GM12878 (cell line): ENCODE measurements around the gene ITPR2. TPM values are rescaled to one million over a fixed set of nuclear protein-coding genes. Genes with fewer than 3 reads are reported as not detected.

Experiments used
- ATAC-seq: fragments of 200-7000 bp; cut with Tn5 transposase; 3 replicates; pipeline ENCODE4 v1.9.1; 2020; ENCODE audit warnings: mild to moderate bottlenecking, moderate library complexity
- BruUV-seq: library from RNA; stranded (reverse); fragments of 400-500 nt; replicated peaks from 2 replicates; lab custom pipeline; 2021; lab: Mats Ljungman, UMichigan
- CTCF ChIA-PET: fragments of 300-600 bp; sonication (Branson Sonifier 250); formaldehyde crosslinking; extraction: SDS; loops from one replicate; lab custom pipeline; 2021; ENCODE audit warnings: inconsistent platforms; lab: Yijun Ruan, JAX
- POLR2A ChIA-PET: fragments of 350-600 bp; formaldehyde crosslinking; extraction: SDS; loops from one replicate; lab custom pipeline; 2021; ENCODE audit warnings: inconsistent platforms; lab: Charles Lee
- RAD21 ChIA-PET: fragments of 300-600 bp; sonication (Branson Sonifier 250); formaldehyde crosslinking; loops from one replicate; lab custom pipeline; 2023; ENCODE audit warnings: antibody characterized with exemption; ENCODE audit not compliant: unreplicated experiment; lab: Charles Lee
- SMC1A ChIA-PET: fragments of 300-600 bp; sonication (Branson Sonifier 250); formaldehyde crosslinking; loops from one replicate; lab custom pipeline; 2023; ENCODE audit not compliant: unreplicated experiment, uncharacterized antibody; lab: Charles Lee
- DNase-seq: peaks from one replicate; pipeline ENCODE4 v3.0.0-alpha.2; 2011; ENCODE audit warnings: low read depth, low spot score
- FAIRE-seq: peaks from 3 replicates; lab custom pipeline; 2011; peaks lifted over from hg19 to GRCh38; lab: Jason Lieb, UNC
- H2AFZ ChIP-seq: 2 replicates; pipeline ENCODE4 v1.6.0; 2011; ENCODE audit warnings: low read depth, low read length, control low read depth; ENCODE audit not compliant: control insufficient read depth
- H3K27ac ChIP-seq: 2 replicates; pipeline ENCODE4 v1.5.1; 2011; ENCODE audit warnings: control low read depth; ENCODE audit not compliant: control insufficient read depth, insufficient read depth
- H3K27me3 ChIP-seq, 2 experiments: replicated peaks in 1 of 2; 2 replicates each; pipeline versions ENCODE4 v1.6.0 to v1.6.1; 2011; ENCODE audit warnings: low read length in 1 of 2; ENCODE audit not compliant: control insufficient read depth in 2 of 2, insufficient read depth in 2 of 2
- H3K36me3 ChIP-seq, 2 experiments: 2 replicates each; pipeline ENCODE4 v1.5.1; 2011; ENCODE audit warnings: low read length in 1 of 2; ENCODE audit not compliant: control insufficient read depth in 2 of 2, insufficient read depth in 2 of 2
- H3K4me1 ChIP-seq: 2 replicates; pipeline ENCODE4 v1.6.1; 2011; ENCODE audit warnings: mild to moderate bottlenecking, low read length, moderate library complexity, mixed read lengths; ENCODE audit not compliant: control insufficient read depth, insufficient read depth
- H3K4me2 ChIP-seq: 2 replicates; pipeline ENCODE4 v1.6.0; 2011; ENCODE audit warnings: control low read depth; ENCODE audit not compliant: control insufficient read depth, insufficient read depth
- H3K4me3 ChIP-seq: fragments of 200-600 bp; sonication (generic); 2 replicates; pipeline ENCODE4 v1.5.1; 2016
- H3K79me2 ChIP-seq: 2 replicates; pipeline ENCODE4 v1.6.0; 2011; ENCODE audit warnings: low read length; ENCODE audit not compliant: control insufficient read depth, insufficient read depth
- H3K9ac ChIP-seq: 2 replicates; pipeline ENCODE4 v1.8.0; 2011; ENCODE audit warnings: low read length, control low read depth, mixed read lengths; ENCODE audit not compliant: control insufficient read depth, insufficient read depth
- H3K9me3 ChIP-seq: replicated peaks from 3 replicates; pipeline ENCODE4 v1.5.1; 2011; ENCODE audit warnings: mild to moderate bottlenecking, low read length; ENCODE audit not compliant: control insufficient read depth, insufficient read depth
- H4K20me1 ChIP-seq: 2 replicates; pipeline ENCODE4 v1.6.0; 2011; ENCODE audit not compliant: control insufficient read depth, insufficient read depth
- BHLHE40 ChIP-seq, 2 experiments: fragments of 450-650 bp in 1 of 2; IDR thresholded peaks; 2 replicates each; pipeline ENCODE4 v1.6.1; 2011 to 2017; ENCODE audit warnings: low read depth in 2 of 2, borderline replicate concordance in 1 of 2, improper control_type of control experiment in 1 of 2, low read length in 1 of 2, mild to moderate bottlenecking in 1 of 2
- CBX3 ChIP-seq: fragments of 200-600 bp; sonication (generic); IDR thresholded peaks from 2 replicates; pipeline ENCODE4 v1.6.1; 2016; ENCODE audit warnings: low read depth, borderline replicate concordance
- CREM ChIP-seq: IDR thresholded peaks from 2 replicates; pipeline ENCODE4 v1.6.1; 2014; ENCODE audit warnings: antibody characterized with exemption, low read depth
- GATAD2B ChIP-seq: fragments of 450-650 bp; conservative IDR thresholded peaks from 2 replicates; pipeline ENCODE4 v1.6.1; 2017; ENCODE audit warnings: low read depth, mild to moderate bottlenecking, moderate library complexity
- TAF1 ChIP-seq: IDR thresholded peaks from 2 replicates; pipeline ENCODE4 v1.6.1; 2011; ENCODE audit warnings: mild to moderate bottlenecking, low read depth, low read length, borderline replicate concordance
- WGBS: methylation state at CpG from one replicate; pipeline ENCODE4 v1.1.6; 2016; ENCODE audit warnings: low lambda C conversion rate; ENCODE audit not compliant: insufficient replicate concordance, insufficient coverage; ENCODE audit errors: missing lambda C conversion rate; 5-methylcytosine and 5-hydroxymethylcytosine counted together
- in situ Hi-C: fragments of 300-500 bp; cut with MboI; formaldehyde crosslinking; loops from 9 replicates; pipeline ENCODE4 v1.14.3; 2018; ENCODE audit warnings: mixed read lengths
- intact Hi-C: fragments of 100-400 bp; cut with micrococcal nuclease; formaldehyde crosslinking; loops from one replicate; pipeline ENCODE4 v1.14.2; 2022; ENCODE audit not compliant: unreplicated experiment
- polyA plus RNA-seq, 11 experiments: library from polyadenylated mRNA; depleted of rRNA in 4 of 11; unstranded in 6 of 11; stranded (reverse) in 5 of 11; fragments of >200 nt; fragmentation: Nextera tagmentation in 4 of 11; fragmentation: Illumina TruSeq in 1 of 11; extraction: Ambion mirVana in 4 of 11; extraction: Trizol in 1 of 11; gene quantifications; 1 replicate in 1 of 11; 2 replicates in 10 of 11; pipeline versions ENCODE4 v1.2.1 to v1.2.3, GENCODE V29; 2011 to 2016; ENCODE audit warnings: inconsistent platforms in 2 of 11, missing spikeins in 2 of 11, low read depth in 1 of 11
- total RNA-seq, 4 experiments: library from RNA; depleted of rRNA in 3 of 4; stranded (reverse); fragments of >200 nt in 3 of 4; fragmentation: Illumina TruSeq in 1 of 4; extraction: Trizol in 1 of 4; gene quantifications; 2 replicates each; pipeline versions ENCODE4 v1.2.1 to v1.2.3, GENCODE V29; 2013 to 2021
- TF ChIP-seq, protein P1 (sequence below): IDR thresholded peaks from 2 replicates; pipeline ENCODE4 v1.6.1; 2012; ENCODE audit warnings: low read depth, low read length, improper control_type of control experiment
- TF ChIP-seq, protein P2 (sequence below): fragments of 450-650 bp; conservative IDR thresholded peaks from 2 replicates; pipeline ENCODE4 v1.6.1; 2017; ENCODE audit warnings: mild to moderate bottlenecking, moderate library complexity
- TF ChIP-seq, protein P3 (sequence below): fragments of 450-650 bp; IDR thresholded peaks from 2 replicates; pipeline ENCODE4 v1.6.1; 2016; ENCODE audit warnings: mild to moderate bottlenecking

The ITPR2 gene
- total and polyA plus RNA-seq, 10 of the 15 experiments (the other 5 are each of a cell fraction or from before 2014, with no cell fraction given) = 7.5 to 76.2 (median 47.1) TPM

DNA sequence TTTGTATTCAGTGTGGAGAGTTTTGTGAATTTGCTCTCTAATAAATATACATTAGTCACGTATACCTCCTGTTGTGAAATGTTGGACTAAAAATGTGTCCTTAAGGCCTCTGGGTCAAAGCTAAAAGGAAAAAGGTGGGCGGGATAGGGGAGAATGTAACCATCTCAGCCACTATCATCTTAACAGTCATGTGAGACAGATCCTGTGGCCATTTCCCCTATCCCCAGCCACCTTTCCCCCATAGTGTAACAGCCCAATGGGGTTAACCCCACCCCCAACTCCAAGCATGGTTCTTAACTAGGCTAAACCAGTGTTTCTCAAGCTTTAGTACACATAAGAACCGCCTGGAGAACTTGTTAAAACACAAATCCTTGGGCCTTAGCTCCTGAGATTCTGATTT, 6.5 kb upstream of the ITPR2 start:
- Histone ChIP-seq H3K27me3 (no peaks in the 10 kb centered on the region), H3K4me3 (no peak overlapping the region), H3K79me2 (no peaks in the 10 kb centered on the region)
- no peak for FAIRE-seq
- POLR2A ChIA-PET = no interaction called here
- intact Hi-C loops = loop anchor here (10.0 kb wide), 1 partner anchor 45 kb away; no protein-coding TSS in a partner anchor
- TF ChIP-seq CBX3 (no peak), BHLHE40 (IDR thresholded peaks at IDR 0.05; ENCODE audit: borderline replicate concordance in 1 of 2, low read depth in 2 of 2, low read length in 1 of 2) (no peak)
- TF ChIP-seq, all 136 proteins: peak for 0
- Histone ChIP-seq H3K9me3 (no peaks in the 10 kb centered on the region), H3K9ac (no peak overlapping the region), H3K27ac (no peak overlapping the region), H3K4me1 (no peaks in the 10 kb centered on the region), H2AFZ (no peak overlapping the region), H3K36me3 (no peaks in the 10 kb centered on the region), H3K4me2 (no peak overlapping the region), H4K20me1 (no peaks in the 10 kb centered on the region)
- in situ Hi-C loops = no loop called here
- no TSS peak for BruUV-seq
- WGBS = 58% methylated on average over 3 of the region's 3 CpGs
- RAD21 ChIA-PET = no interaction called here
- SMC1A ChIA-PET = interaction anchor here (0.6 to 1.1 kb wide), 2 partner anchors 17 to 46 kb away, joined by 3 read pairs; no protein-coding TSS in a partner anchor
- DNase-seq = no peak
- no peak for ATAC-seq
- CTCF ChIA-PET = interaction anchor here (0.8 to 0.9 kb wide), 2 partner anchors 14 to 24 kb away, joined by 3 read pairs; no protein-coding TSS in a partner anchor

DNA sequence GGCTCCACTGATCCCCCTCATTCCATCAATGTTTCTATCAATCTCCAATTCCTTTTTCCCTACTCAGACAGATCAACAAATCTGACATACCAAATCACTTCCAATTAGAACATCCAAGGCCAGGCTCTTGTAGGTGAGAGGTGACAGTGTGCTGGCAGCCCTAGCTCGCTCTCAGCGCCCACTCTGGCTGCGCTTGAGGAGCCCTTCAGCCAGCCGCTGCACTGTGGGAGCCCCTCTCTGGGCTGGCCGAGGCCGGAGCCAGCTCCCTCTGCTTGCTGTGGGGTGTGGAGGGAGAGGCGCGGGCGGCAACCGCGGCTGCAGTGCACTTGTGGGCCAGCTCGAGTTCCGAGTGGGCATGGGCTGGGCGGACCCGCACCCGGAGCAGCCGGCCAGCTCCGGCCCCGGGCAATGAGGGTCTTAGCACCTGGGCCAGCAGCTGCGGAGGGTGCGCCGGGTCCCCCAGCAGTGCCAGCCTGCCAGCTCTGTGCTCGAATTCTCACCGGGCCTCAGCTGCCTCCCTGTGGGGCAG, 6.0 kb upstream of the ITPR2 start:
- Histone ChIP-seq H3K27ac (no peak overlapping the region), H3K36me3 (no peaks in the 10 kb centered on the region), H3K4me1 (no peaks in the 10 kb centered on the region), H3K9ac (no peak overlapping the region), H3K4me2 (no peak overlapping the region), H2AFZ (no peak overlapping the region), H3K79me2 (no peaks in the 10 kb centered on the region), H3K4me3 (no peak overlapping the region), H3K27me3 (no peaks in the 10 kb centered on the region), H3K9me3 (no peaks in the 10 kb centered on the region), H4K20me1 (no peaks in the 10 kb centered on the region)
- ATAC-seq = no peak
- no peak for FAIRE-seq
- no peak for TF ChIP-seq GATAD2B
- TF ChIP-seq, protein P1, sequence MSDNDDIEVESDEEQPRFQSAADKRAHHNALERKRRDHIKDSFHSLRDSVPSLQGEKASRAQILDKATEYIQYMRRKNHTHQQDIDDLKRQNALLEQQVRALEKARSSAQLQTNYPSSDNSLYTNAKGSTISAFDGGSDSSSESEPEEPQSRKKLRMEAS = no peak
- no peak for TF ChIP-seq CREM
- TF ChIP-seq, protein P2, sequence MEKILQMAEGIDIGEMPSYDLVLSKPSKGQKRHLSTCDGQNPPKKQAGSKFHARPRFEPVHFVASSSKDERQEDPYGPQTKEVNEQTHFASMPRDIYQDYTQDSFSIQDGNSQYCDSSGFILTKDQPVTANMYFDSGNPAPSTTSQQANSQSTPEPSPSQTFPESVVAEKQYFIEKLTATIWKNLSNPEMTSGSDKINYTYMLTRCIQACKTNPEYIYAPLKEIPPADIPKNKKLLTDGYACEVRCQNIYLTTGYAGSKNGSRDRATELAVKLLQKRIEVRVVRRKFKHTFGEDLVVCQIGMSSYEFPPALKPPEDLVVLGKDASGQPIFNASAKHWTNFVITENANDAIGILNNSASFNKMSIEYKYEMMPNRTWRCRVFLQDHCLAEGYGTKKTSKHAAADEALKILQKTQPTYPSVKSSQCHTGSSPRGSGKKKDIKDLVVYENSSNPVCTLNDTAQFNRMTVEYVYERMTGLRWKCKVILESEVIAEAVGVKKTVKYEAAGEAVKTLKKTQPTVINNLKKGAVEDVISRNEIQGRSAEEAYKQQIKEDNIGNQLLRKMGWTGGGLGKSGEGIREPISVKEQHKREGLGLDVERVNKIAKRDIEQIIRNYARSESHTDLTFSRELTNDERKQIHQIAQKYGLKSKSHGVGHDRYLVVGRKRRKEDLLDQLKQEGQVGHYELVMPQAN = no peak
- no peak for TF ChIP-seq TAF1
- TF ChIP-seq, protein P3, sequence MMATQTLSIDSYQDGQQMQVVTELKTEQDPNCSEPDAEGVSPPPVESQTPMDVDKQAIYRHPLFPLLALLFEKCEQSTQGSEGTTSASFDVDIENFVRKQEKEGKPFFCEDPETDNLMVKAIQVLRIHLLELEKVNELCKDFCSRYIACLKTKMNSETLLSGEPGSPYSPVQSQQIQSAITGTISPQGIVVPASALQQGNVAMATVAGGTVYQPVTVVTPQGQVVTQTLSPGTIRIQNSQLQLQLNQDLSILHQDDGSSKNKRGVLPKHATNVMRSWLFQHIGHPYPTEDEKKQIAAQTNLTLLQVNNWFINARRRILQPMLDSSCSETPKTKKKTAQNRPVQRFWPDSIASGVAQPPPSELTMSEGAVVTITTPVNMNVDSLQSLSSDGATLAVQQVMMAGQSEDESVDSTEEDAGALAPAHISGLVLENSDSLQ = no peak
- no peak for DNase-seq
- RAD21 ChIA-PET = no interaction called here
- 94% methylated on average over 24 of the region's 24 CpGs for WGBS
- intact Hi-C loops = loop anchor here (10.0 kb wide), 1 partner anchor 46 kb away; no protein-coding TSS in a partner anchor
- SMC1A ChIA-PET = interaction anchor here (0.7 to 1.4 kb wide), 4 partner anchors 9 to 113 kb away, joined by 3 to 4 read pairs (median 3); no protein-coding TSS in a partner anchor
- no TSS peak for BruUV-seq
- CTCF ChIA-PET = interaction anchor here (1.4 kb wide), 1 partner anchor 46 kb away, joined by 7 read pairs; no protein-coding TSS in a partner anchor
- in situ Hi-C loops = no loop called here
- POLR2A ChIA-PET = no interaction called here
